GM19468 (cell line): ENCODE measurements around the gene DMWD.

Experiments used
- ATAC-seq: cut with Tn5 transposase; IDR thresholded peaks from one replicate; pipeline ENCODE4 v1.9.1; 2021; ENCODE audit warnings: mild to moderate bottlenecking, moderate library complexity, moderate number of reproducible peaks; ENCODE audit not compliant: unreplicated experiment; ENCODE audit errors: extremely low read depth

The DMWD gene

GRCh38 chr19:45790942-45791341 is 1.7 kb downstream of the DMWD start:
- no peak for ATAC-seq

DNA sequence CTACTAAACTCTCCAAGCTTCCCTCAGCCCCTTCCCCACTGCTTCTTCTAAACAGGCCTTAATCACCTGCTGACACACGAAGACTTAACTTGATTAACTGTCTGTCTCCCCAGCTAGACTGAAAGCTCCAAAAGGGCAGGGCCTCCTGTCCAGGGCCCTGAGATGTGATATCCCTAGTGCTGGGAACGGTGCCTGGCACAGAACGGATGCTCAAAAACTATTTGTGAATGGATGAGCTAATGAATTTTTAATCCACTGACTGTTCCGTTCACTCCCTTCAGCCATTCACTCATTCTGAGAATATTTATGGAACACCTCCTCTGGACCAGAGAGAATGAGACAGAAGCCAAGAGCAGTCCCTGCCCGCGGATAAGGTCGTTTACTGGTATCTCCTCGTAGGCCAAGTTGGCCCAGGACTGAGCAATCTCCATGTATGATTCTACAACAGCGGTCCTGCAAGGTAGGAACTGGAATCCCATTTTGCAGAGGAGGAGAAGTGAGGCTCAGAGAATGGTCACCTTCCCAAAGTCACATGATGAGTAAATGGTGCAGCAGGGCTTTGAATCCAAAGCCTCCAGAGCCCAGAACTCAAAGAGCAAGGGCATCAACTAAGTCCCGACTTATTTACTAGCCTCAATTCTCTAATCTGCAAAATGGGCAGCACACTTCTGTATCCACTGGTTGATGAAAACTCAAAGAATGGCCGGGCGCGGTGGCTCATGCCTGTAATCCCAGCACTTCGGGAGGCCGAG is 3.4 kb downstream of the DMWD start:
- ATAC-seq, result no peak

GRCh38 chr19:45786533-45786894 is 6.1 kb downstream of the DMWD start:
- no peak for ATAC-seq

- no peak for ATAC-seq
Measured at GRCh38 chr19:45785781-45786532, 6.7 kb downstream of the DMWD start.

GRCh38 chr19:45785097-45785496 is 7.5 kb downstream of the DMWD start:
- no peak for ATAC-seq

- no peak for ATAC-seq
Measured at GRCh38 chr19:45784096-45784495, 8.5 kb downstream of the DMWD start.

GRCh38 chr19:45782820-45783785 is 9.5 kb downstream of the DMWD start:
- no peak for ATAC-seq

DNA sequence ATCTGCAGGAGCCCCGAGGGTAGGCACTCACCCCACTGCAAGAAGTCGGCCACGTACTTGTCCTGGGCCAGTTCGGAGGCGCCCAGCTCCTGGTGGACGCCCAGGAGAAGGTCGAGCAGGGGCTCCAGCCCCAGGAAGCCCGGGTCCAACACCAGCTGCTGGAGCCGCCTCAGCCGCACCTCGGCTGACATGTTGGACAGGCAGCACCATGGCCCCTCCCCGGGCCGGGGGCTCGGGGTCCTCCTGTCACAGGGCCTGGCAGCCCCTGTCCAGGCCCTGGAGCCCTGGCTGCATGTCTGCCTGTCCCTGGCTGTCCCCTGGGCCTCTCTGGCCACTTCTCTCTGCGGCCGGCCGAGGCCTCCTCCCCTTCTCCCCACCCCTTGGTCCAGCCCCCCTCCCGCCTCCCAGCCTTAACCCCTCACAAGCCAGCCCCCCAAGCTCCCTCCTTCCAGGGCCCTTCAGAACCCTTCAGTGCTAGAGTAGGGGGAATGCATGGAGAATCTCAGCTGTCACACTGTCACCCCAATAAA is 10.4 kb downstream of the DMWD start, which contains the start of gene DMPK:
Gene DMPK (minus strand): TSS at position 329 of the 530 bp plus-strand sequence. CDS start 138 bp downstream, at position 191.
- ATAC-seq, result no peak

DNA sequence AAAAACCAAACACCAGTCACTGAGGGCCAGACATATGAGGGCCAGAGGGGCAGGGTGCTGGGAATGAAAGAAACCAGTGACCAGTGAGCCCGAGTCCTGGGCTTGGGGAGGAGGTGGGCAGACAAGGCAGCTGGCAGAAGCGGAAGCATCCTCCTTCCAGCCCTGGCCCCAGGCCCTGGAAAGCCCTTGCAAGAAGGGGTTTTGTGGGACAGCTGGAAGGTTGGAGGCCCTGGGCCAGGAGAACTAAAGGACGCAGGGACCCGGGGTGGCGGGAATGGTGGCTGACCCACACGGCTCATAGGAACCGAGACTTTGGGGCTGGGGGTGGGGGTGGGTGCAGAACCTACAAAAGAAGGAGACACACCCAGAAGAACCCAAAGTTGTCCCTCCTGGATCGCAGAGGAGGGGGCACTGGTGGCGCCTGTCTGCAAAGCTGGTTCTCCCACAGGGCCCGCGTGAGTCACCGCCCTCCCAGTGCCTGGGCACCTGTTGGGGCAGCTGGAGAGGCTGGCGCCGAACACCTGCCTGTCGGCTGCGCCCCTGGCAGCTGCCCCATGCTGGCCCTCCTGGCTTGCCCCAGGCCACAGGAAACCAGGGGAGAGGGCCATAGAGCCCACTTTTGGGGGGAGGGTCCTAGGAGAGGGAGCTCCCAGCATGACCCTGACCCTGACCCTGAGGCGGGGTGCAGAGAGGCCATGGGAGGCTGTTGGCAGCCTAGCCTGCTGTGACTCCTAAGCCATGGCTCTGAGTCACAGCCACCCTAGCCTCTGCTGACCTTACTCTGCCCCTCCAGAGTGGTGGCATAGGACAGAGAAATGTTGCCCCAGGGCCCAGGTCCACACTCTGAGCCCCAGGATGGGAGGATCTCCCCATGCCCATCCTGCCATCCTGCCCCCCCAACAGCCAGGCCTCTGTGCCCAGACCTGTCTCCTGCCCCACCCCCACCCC is 11.2 kb downstream of the DMWD start:
- no peak for ATAC-seq

DNA sequence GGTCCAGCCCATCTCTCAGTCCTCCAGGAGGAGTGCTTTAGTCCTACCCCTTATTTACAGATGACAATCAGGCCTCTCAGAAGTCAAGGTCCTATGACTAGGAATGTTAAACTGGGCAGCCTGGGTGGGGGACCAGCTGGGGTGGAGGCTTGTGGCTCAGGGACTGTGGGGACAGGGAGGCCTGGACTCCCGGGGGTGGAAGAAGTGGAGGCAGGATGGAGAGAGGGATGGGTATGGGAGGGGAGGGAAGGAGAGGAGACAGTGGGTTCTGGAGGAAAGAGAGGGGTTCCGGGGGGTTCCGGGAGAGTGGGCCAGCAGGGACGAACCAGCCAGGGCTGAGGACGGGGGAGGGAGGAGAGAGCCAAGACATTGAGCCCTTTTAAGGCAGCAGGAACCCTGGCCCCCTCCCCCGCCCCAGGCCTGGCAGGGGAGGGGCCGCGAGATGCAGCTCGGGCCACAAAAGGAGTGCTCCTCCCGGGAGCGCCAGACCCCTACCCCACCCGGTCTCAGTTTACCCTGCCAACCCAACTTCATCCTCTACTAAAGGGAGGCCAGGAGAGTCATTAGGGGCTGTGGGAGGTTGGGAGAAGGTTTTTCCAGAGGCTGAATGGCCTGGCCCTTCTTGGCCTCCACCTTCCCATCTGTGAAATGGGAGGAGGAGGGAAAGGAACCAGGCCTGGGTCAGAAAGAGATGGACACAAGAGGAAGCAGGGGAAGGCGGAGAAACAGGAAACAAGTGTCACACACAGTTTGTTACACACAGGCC is 12.0 kb downstream of the DMWD start:
- ATAC-seq, result no peak

GRCh38 chr19:45780146-45780447 is 12.5 kb downstream of the DMWD start:
- ATAC-seq, result no peak

- no peak for ATAC-seq
Measured at GRCh38 chr19:45779231-45780145, 13.2 kb downstream of the DMWD start.

DNA sequence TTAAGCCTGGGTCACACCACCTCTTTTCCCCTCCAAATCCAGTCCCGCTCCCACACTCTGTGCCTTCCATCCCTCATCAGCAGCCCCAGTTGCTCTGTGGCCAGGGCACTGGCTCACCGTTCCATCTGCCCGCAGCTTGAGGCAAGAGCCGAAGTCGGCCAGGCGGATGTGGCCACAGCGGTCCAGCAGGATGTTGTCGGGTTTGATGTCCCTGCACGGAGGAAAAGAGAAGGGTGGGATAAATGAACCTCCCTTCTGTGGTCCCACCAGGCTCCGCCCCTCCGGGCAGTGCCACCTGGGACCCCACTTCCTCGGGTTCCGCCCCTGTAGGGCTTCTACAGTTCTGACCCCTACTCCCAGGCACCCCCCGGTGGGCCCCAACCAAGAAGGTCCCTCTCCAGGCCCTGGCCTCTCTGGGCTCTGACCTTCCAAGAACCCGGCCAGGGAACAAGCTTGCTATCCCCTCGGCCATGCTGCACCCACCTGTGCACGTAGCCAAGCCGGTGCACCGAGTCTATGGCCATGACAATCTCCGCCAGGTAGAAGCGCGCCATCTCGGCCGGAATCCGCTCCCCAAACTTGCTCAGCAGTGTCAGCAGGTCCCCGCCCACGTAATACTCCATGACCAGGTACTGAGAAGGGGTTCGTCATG is 14.5 kb downstream of the DMWD start:
- no peak for ATAC-seq

- ATAC-seq, result no peak
Measured at GRCh38 chr19:45777395-45777961, 15.2 kb downstream of the DMWD start.

- no peak for ATAC-seq
Measured at GRCh38 chr19:45774765-45775164, 17.9 kb downstream of the DMWD start.

- no peak for ATAC-seq
Measured at GRCh38 chr19:45773384-45773783, 19.3 kb downstream of the DMWD start.

DNA sequence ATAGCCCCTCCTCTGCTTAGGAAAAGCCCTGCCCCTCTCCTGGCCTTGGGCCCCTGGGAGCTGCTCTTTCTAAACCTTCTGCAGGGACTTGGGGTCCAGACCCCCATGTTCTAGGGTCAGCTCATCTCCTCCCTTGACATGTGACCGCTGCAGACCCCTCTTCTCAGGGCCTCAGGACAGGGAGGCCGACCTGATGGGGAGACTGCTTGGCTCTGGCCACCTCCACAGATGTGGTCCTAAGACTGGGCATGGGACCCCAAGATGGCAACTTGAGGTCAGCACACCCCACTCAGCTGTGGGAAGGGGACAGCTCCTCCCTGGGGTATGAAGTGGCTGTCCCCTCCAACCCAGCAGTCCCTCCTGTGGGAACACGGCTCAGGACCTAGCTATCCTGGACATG is 19.7 kb downstream of the DMWD start:
- no peak for ATAC-seq
